NCI-H460 (cell line): Measurements from ENCODE around the gene SPSB3. TPM values are rescaled to one million over a fixed set of nuclear protein-coding genes. Genes with fewer than 3 reads are reported as not detected.
"Not testable (repeated sequence)": the region's sequence is repeated elsewhere in the genome, so short reads cannot be mapped to it uniquely, and the experiment has no call there.

ENCODE experiments used
- DNase-seq: peaks from one replicate; pipeline ENCODE4 v3.0.0-alpha.2; 2016; ENCODE audit warnings: low read depth; ENCODE audit errors: extremely low read depth
- small RNA-seq, 2 experiments: library from RNA; depleted of rRNA; stranded (forward); fragments of <200 nt; gene quantifications; one replicate each; pipeline ENCODE3, GENCODE V24; 2014
- total RNA-seq: library from RNA; depleted of rRNA; stranded (reverse); fragments of >200 nt; shearing (Covaris generic); gene quantifications from 2 replicates; pipeline ENCODE4 v1.2.3, GENCODE V29; 2014; rRNA removed

Gene SPSB3
- total RNA-seq, 1 experiment from 2014 or later: 19.7 TPM

GRCh38 chr16:1744338-1744840, 38.0 kb downstream of the SPSB3 start:
- no peak for DNase-seq

- DNase-seq: no peak
Measured at GRCh38 chr16:1743376-1744337, 38.7 kb downstream of the SPSB3 start.

GRCh38 chr16:1741553-1742165, 40.7 kb downstream of the SPSB3 start:
- DNase-seq: no peak

- DNase-seq: no peak
Measured at GRCh38 chr16:1740781-1741490, 41.4 kb downstream of the SPSB3 start.

- DNase-seq: no peak
Measured at GRCh38 chr16:1740234-1740633, 42.1 kb downstream of the SPSB3 start.

GRCh38 chr16:1734816-1735215, 47.6 kb downstream of the SPSB3 start:
- DNase-seq: no peak

- no peak for DNase-seq
Measured at GRCh38 chr16:1734123-1734522, 48.2 kb downstream of the SPSB3 start.

GRCh38 chr16:1732551-1732987, 49.8 kb downstream of the SPSB3 start:
- not testable (repeated sequence) for DNase-seq

- no peak for DNase-seq
Measured at GRCh38 chr16:1732071-1732470, 50.3 kb downstream of the SPSB3 start.

GRCh38 chr16:1731603-1732002, 50.8 kb downstream of the SPSB3 start:
- DNase-seq: no peak

- no peak for DNase-seq
Measured at GRCh38 chr16:1731073-1731472, 51.3 kb downstream of the SPSB3 start.

- DNase-seq: no peak
Measured at GRCh38 chr16:1729445-1729844, 52.9 kb downstream of the SPSB3 start.

GRCh38 chr16:1729026-1729425, 53.3 kb downstream of the SPSB3 start:
- no peak for DNase-seq

- DNase-seq: no peak
Measured at GRCh38 chr16:1727651-1728624, 54.4 kb downstream of the SPSB3 start.

Small RNAs within 50 kb of the gene (small RNA-seq; reads per million reads assigned to genes)
- 0 to 0.06 reads per million in 2 experiments for gene MIR3177

Other genes starting within 250 kb of the SPSB3 start
- gene TMEM204, start 248.9 kb downstream of the SPSB3 start, total RNA-seq: not detected in 2 replicates
- 8.5 and 14.4 TPM in 2 replicates for gene IFT140, start 170.5 kb downstream of the SPSB3 start, total RNA-seq
- 8.3 and 9.1 TPM in 2 replicates for gene CRAMP1, start 170.2 kb downstream of the SPSB3 start, total RNA-seq
- 41.6 and 44.8 TPM in 2 replicates for gene JPT2, start 104.3 kb downstream of the SPSB3 start, total RNA-seq
- gene MAPK8IP3, start 76.4 kb downstream of the SPSB3 start, total RNA-seq: 18.1 and 23.0 TPM in 2 replicates
- 42.0 and 53.3 TPM in 2 replicates for gene NME3, start 11.0 kb downstream of the SPSB3 start, total RNA-seq
- gene EME2, start 9.8 kb downstream of the SPSB3 start, total RNA-seq: 6.0 and 6.9 TPM in 2 replicates
- 91.2 and 104 TPM in 2 replicates for gene MRPS34, start 9.4 kb downstream of the SPSB3 start, total RNA-seq
- gene NUBP2, start 389 bp upstream of the SPSB3 start, total RNA-seq: 50.2 and 59.3 TPM in 2 replicates
- gene IGFALS, start 11.1 kb upstream of the SPSB3 start, total RNA-seq: not detected in 2 replicates
- 63.2 and 73.9 TPM in 2 replicates for gene HAGH, start 44.3 kb upstream of the SPSB3 start, total RNA-seq
- 29.2 and 33.0 TPM in 2 replicates for gene FAHD1, start 44.6 kb upstream of the SPSB3 start, total RNA-seq
- 0.97 and 2.5 TPM in 2 replicates for gene MEIOB, start 89.6 kb upstream of the SPSB3 start, total RNA-seq
- 0.97 and 1.2 TPM in 2 replicates for gene HS3ST6, start 135.8 kb upstream of the SPSB3 start, total RNA-seq
- gene MSRB1, start 160.6 kb upstream of the SPSB3 start, total RNA-seq: 5.8 and 7.4 TPM in 2 replicates
- gene RPL3L, start 172.1 kb upstream of the SPSB3 start, total RNA-seq: not detected in 2 replicates
- gene NDUFB10, start 177.0 kb upstream of the SPSB3 start, total RNA-seq: 206 and 240 TPM in 2 replicates
- gene RPS2, start 182.3 kb upstream of the SPSB3 start, total RNA-seq: 5,880 and 6,554 TPM in 2 replicates
- gene RNF151, start 184.3 kb upstream of the SPSB3 start, total RNA-seq: not detected in 2 replicates
- gene TBL3, start 189.5 kb upstream of the SPSB3 start, total RNA-seq: 32.0 and 34.1 TPM in 2 replicates
- gene NOXO1, start 198.9 kb upstream of the SPSB3 start, total RNA-seq: 0.84 TPM in 1 of 2 replicates, not detected in the other
- gene GFER, start 201.6 kb upstream of the SPSB3 start, total RNA-seq: 26.1 and 30.8 TPM in 2 replicates
- 4.0 and 4.5 TPM in 2 replicates for gene SYNGR3, start 207.4 kb upstream of the SPSB3 start, total RNA-seq
- 35.1 and 37.1 TPM in 2 replicates for gene ZNF598, start 227.2 kb upstream of the SPSB3 start, total RNA-seq
- gene NPW, start 237.2 kb upstream of the SPSB3 start, total RNA-seq: 3.4 and 4.8 TPM in 2 replicates
- 11.1 and 13.3 TPM in 2 replicates for gene NHERF2, start 244.3 kb upstream of the SPSB3 start, total RNA-seq